ENCODE results near the gene KRTAP2-2. TPM values are rescaled to one million over a fixed set of nuclear protein-coding genes. Genes with fewer than 3 reads are reported as not detected.
A peak's percentile ranks its signal among the peaks of the same experiment; 100 is the strongest.
"Not testable (repeated sequence)": the region's sequence is repeated elsewhere in the genome, so short reads cannot be mapped to it uniquely, and the experiment has no call there.

Gene KRTAP2-2, protein sequence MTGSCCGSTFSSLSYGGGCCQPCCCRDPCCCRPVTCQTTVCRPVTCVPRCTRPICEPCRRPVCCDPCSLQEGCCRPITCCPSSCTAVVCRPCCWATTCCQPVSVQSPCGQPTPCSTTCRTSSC
- total RNA-seq (2021): not detected in 2 replicates
- Bru-seq, nascent RNA: not detected
- BruChase-seq, experiment 1, labeled RNA remaining after a 2-hour chase: not detected
- not detected for BruChase-seq, experiment 2, labeled RNA remaining after a 6-hour chase
- long read RNA-seq: 0 reads

GRCh38 chr17:41055130-41055529 is at the start of gene KRTAP2-2:
TSS of gene KRTAP2-2 (minus strand) at chr17:41055230. CDS start at chr17:41055211, 19 bp downstream.
- not testable (repeated sequence) for H3K4me3 ChIP-seq

DNA sequence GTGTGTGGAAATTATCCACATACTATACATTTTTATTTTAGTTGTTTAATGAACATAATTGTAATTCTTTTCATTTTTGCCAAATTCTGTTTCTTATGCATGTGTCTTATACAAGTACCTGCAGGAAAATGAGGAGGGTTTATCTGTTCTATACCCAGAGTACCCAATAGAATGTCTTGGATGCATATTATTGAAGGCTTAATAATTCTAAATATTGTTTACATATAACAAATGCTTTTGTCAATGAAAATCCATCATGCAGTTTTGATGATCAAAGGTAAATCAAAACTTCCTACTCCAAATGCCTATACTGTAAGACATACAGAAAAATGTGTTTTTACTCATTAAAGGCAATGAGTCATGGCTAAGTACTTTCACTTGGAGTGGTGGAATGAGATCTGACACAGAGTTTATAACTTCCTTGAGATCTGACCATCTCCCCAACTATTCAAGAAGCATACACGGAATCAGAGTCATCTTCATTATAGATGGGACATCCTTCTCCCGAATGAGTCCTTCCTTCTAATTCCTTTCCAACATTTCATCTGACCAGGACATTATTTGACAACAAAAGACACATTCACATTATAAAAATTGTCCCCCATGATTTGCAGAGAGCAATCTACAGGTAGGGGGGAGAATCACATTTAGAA is 49.5 kb upstream of the KRTAP2-2 start:
- H3K27ac ChIP-seq: peak overlapping the region; percentile 73
- H4K20me1 ChIP-seq (ENCODE audit: insufficient read depth); BruUV-seq (replicated peaks); H3K79me2 ChIP-seq (ENCODE audit: low read depth); H3K9me2 ChIP-seq (ENCODE audit: insufficient read depth); CTCF ChIA-PET; H2AFZ ChIP-seq; H3K4me3 ChIP-seq; H3K36me3 ChIP-seq (ENCODE audit: low read depth); intact Hi-C loops (cut with micrococcal nuclease; ENCODE audit: unreplicated experiment); H3K27me3 ChIP-seq (ENCODE audit: insufficient read depth, low read depth); H3K9me3 ChIP-seq (ENCODE audit: insufficient read depth, low read depth); POLR2A ChIA-PET (ENCODE audit: unreplicated experiment): not testable (repeated sequence)
- H3K4me1 ChIP-seq (replicated peaks; ENCODE audit: insufficient read depth): peaks cover 33% of the 10 kb centered on the region
- peaks cover 15% of the 10 kb centered on the region; the same call in 1 of the 2 replicates for H3F3A ChIP-seq (ENCODE audit: insufficient read depth, low read depth)
- DNase-seq: peak in 1 of 2 experiments; percentile 84
- H3K4me2 ChIP-seq: peak overlapping the region; percentile 49

More at GRCh38 chr17:41055130-41055529, at the start of gene KRTAP2-2:
- H3K27ac ChIP-seq; POLR2A ChIA-PET (ENCODE audit: unreplicated experiment); H3K36me3 ChIP-seq (ENCODE audit: low read depth); BruUV-seq (replicated peaks); intact Hi-C loops (cut with micrococcal nuclease; ENCODE audit: unreplicated experiment); H3K9me3 ChIP-seq (ENCODE audit: insufficient read depth, low read depth); H4K20me1 ChIP-seq (ENCODE audit: insufficient read depth); H3K9me2 ChIP-seq (ENCODE audit: insufficient read depth); H3K27me3 ChIP-seq (ENCODE audit: insufficient read depth, low read depth); DNase-seq; CTCF ChIA-PET; H3K4me2 ChIP-seq; H3K79me2 ChIP-seq (ENCODE audit: low read depth); H2AFZ ChIP-seq: not testable (repeated sequence)
- Histone ChIP-seq H3F3A (ENCODE audit: insufficient read depth, low read depth) (peaks cover 18% of the 10 kb centered on the region), H3K4me1 (replicated peaks; ENCODE audit: insufficient read depth) (peaks cover 24% of the 10 kb centered on the region)

DNA sequence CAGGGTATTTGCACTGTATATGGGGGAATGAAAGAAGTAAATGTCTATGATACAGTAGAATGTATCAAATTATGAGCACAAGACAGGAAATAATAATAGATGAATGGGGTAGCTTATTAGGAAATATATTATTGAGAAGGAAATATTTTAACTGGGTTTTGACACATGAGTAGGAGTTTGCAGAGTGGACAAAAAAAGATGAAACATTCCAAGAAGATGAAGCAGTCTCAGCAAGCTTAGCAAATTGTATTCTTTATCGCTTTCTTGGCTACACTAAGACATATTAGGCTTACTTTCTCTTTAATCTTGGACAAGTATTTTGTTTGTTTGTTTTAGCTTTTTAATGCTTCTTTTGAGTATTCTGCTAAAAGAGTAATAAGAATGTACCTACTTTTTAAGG is 48.9 kb upstream of the KRTAP2-2 start:
- peak overlapping the region; percentile 64 for H3K27ac ChIP-seq
- H3K4me2 ChIP-seq: peak overlapping the region; percentile 9; the same call in 1 of the 2 replicates
- no peak overlapping the region for H2AFZ ChIP-seq
- TF ChIP-seq EZH2 (IDR thresholded peaks at IDR 0.05; ENCODE audit: low read depth): no peak
- TF ChIP-seq, protein P1, sequence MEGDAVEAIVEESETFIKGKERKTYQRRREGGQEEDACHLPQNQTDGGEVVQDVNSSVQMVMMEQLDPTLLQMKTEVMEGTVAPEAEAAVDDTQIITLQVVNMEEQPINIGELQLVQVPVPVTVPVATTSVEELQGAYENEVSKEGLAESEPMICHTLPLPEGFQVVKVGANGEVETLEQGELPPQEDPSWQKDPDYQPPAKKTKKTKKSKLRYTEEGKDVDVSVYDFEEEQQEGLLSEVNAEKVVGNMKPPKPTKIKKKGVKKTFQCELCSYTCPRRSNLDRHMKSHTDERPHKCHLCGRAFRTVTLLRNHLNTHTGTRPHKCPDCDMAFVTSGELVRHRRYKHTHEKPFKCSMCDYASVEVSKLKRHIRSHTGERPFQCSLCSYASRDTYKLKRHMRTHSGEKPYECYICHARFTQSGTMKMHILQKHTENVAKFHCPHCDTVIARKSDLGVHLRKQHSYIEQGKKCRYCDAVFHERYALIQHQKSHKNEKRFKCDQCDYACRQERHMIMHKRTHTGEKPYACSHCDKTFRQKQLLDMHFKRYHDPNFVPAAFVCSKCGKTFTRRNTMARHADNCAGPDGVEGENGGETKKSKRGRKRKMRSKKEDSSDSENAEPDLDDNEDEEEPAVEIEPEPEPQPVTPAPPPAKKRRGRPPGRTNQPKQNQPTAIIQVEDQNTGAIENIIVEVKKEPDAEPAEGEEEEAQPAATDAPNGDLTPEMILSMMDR (conservative IDR thresholded peaks at IDR 0.05): no peak
- no peak overlapping the region for H3K4me3 ChIP-seq
- H3K4me1 ChIP-seq (replicated peaks; ENCODE audit: insufficient read depth): peaks cover 39% of the 10 kb centered on the region
- BruUV-seq (replicated peaks): no TSS peak
- no peaks in the 10 kb centered on the region for H3K79me2 ChIP-seq (ENCODE audit: low read depth)
- H3K9me2 ChIP-seq (ENCODE audit: insufficient read depth): no peaks in the 10 kb centered on the region
- DNase-seq: no peak
- H4K20me1 ChIP-seq (ENCODE audit: insufficient read depth): no peaks in the 10 kb centered on the region
- H3F3A ChIP-seq (ENCODE audit: insufficient read depth, low read depth): peaks cover 20% of the 10 kb centered on the region; the same call in 1 of the 2 replicates
- POLR2A ChIA-PET (ENCODE audit: unreplicated experiment): no interaction called here
- intact Hi-C loops (cut with micrococcal nuclease; ENCODE audit: unreplicated experiment): no loop called here
- no peaks in the 10 kb centered on the region for H3K27me3 ChIP-seq (ENCODE audit: insufficient read depth, low read depth)
- no peaks in the 10 kb centered on the region for H3K9me3 ChIP-seq (ENCODE audit: insufficient read depth, low read depth)
- H3K36me3 ChIP-seq (ENCODE audit: low read depth): no peaks in the 10 kb centered on the region
- CTCF ChIA-PET: no interaction called here

- ChIA-PET POLR2A (ENCODE audit: unreplicated experiment) (no interaction called here), CTCF (no interaction called here)
- Histone ChIP-seq H3K9me2 (ENCODE audit: insufficient read depth) (no peaks in the 10 kb centered on the region), H3K4me1 (replicated peaks; ENCODE audit: insufficient read depth) (peaks cover 47% of the 10 kb centered on the region), H3F3A (ENCODE audit: insufficient read depth, low read depth) (peaks cover 22% of the 10 kb centered on the region; the same call in 1 of the 2 replicates), H3K9me3 (ENCODE audit: insufficient read depth, low read depth) (no peaks in the 10 kb centered on the region), H3K79me2 (ENCODE audit: low read depth) (no peaks in the 10 kb centered on the region), H4K20me1 (ENCODE audit: insufficient read depth) (no peaks in the 10 kb centered on the region), H3K27me3 (ENCODE audit: insufficient read depth, low read depth) (no peaks in the 10 kb centered on the region), H3K4me3 (no peak within 1 kb of the TSS), H3K36me3 (ENCODE audit: low read depth) (no peaks in the 10 kb centered on the region), H2AFZ (no peak within 1 kb of the TSS), H3K4me2 (no peak within 1 kb of the TSS), H3K27ac (no peak within 1 kb of the TSS)
- DNase-seq: no peak
- TF ChIP-seq, protein P1 (conservative IDR thresholded peaks at IDR 0.05): no peak
- no peak for TF ChIP-seq EZH2 (IDR thresholded peaks at IDR 0.05; ENCODE audit: low read depth)
- intact Hi-C loops (cut with micrococcal nuclease; ENCODE audit: unreplicated experiment): no loop called here
- no TSS peak for BruUV-seq (replicated peaks)
These were observed 46.7 kb upstream of the KRTAP2-2 start, which contains the start of gene KRTAP4-16 for GRCh38 chr17:41101586-41102259. TSS of gene KRTAP4-16 (minus strand) at chr17:41102209. CDS start at chr17:41102209, 0 bp downstream.

DNA sequence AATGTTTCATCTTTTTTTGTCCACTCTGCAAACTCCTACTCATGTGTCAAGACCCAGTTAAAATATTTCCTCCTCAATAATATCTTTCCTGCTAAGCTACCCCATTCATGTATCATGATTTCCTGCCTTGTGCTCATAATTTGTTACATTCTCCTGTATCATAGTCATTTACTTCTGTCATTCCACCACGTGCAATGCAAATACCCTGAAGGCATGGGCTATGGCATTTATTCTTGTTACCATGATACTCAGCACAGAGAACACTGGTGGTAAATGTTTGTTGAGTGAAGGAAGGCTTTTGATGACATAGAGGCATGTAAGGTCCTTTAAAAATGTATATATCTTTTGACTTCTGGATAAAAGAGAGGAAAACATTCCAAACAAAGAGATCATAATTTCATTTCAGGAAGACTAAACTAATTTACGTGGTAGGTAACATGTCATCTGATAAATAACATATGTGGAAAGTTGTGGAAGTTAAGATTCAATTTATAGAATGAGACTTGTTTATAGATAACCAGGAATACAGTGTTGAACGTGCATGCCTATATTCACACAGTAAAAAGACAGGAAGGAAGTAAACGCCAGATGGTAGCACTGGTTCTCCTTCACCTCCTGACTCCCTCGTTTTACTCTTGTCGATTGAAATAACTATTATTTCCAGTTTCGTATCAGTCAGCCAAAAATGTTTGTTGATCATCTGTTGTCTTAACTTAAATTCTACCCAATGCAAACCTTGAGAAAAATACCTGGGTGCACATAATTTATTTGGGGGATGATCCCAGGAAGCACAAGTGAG is 44.9 kb upstream of the KRTAP2-2 start:
- peak overlapping the region; percentile 58 for H3K27ac ChIP-seq
- not testable (repeated sequence) for BruUV-seq (replicated peaks); H3K36me3 ChIP-seq (ENCODE audit: low read depth); H3K9me3 ChIP-seq (ENCODE audit: insufficient read depth, low read depth); H3K9me2 ChIP-seq (ENCODE audit: insufficient read depth); H4K20me1 ChIP-seq (ENCODE audit: insufficient read depth); H3K4me3 ChIP-seq; H2AFZ ChIP-seq; H3K4me2 ChIP-seq; H3K27me3 ChIP-seq (ENCODE audit: insufficient read depth, low read depth); H3K79me2 ChIP-seq (ENCODE audit: low read depth)
- peaks cover 19% of the 10 kb centered on the region; the same call in 1 of the 2 replicates for H3F3A ChIP-seq (ENCODE audit: insufficient read depth, low read depth)
- ChIA-PET POLR2A (ENCODE audit: unreplicated experiment) (interaction anchor here (0.6 kb wide), 2 partner anchors 13 to 186 kb away, joined by 3 read pairs; no protein-coding TSS in a partner anchor), CTCF (interaction anchor here (0.7 kb wide), 1 partner anchor 124 kb away, joined by 4 read pairs; no protein-coding TSS in a partner anchor)
- peaks cover 40% of the 10 kb centered on the region for H3K4me1 ChIP-seq (replicated peaks; ENCODE audit: insufficient read depth)
- intact Hi-C loops (cut with micrococcal nuclease; ENCODE audit: unreplicated experiment): loop anchor here (1.0 kb wide), 1 partner anchor 185 kb away; no protein-coding TSS in a partner anchor
- peak; percentile 56 to 96 for DNase-seq
